HG02588 (cell line): Measurements from ENCODE around the gene CDAN1.
A peak's percentile ranks its signal among the peaks of the same experiment; 100 is the strongest.
"Not testable (repeated sequence)": the region's sequence is repeated elsewhere in the genome, so short reads cannot be mapped to it uniquely, and the experiment has no call there.

Experiments
- ATAC-seq: cut with Tn5 transposase; IDR thresholded peaks from one replicate; pipeline ENCODE4 v1.9.1; 2021; ENCODE audit warnings: mild to moderate bottlenecking, moderate library complexity; ENCODE audit not compliant: unreplicated experiment

The CDAN1 gene

GRCh38 chr15:42710662-42711061, 26.3 kb downstream of the CDAN1 start:
- ATAC-seq: no peak

GRCh38 chr15:42707873-42708544, 28.9 kb downstream of the CDAN1 start:
- ATAC-seq: no peak

- no peak for ATAC-seq
Measured at GRCh38 chr15:42707068-42707467, 29.9 kb downstream of the CDAN1 start.

GRCh38 chr15:42705336-42705735, 31.6 kb downstream of the CDAN1 start:
- ATAC-seq: no peak

GRCh38 chr15:42704492-42704926, 32.4 kb downstream of the CDAN1 start:
- peak; percentile 69 for ATAC-seq

- ATAC-seq: no peak
Measured at GRCh38 chr15:42696626-42697025, 40.3 kb downstream of the CDAN1 start.

GRCh38 chr15:42695527-42696071, 41.3 kb downstream of the CDAN1 start:
- ATAC-seq: no peak

GRCh38 chr15:42694398-42694797, 42.5 kb downstream of the CDAN1 start:
- ATAC-seq: no peak

- ATAC-seq: no peak
Measured at GRCh38 chr15:42693942-42694341, 43.0 kb downstream of the CDAN1 start.

- no peak for ATAC-seq
Measured at GRCh38 chr15:42693496-42693895, 43.4 kb downstream of the CDAN1 start.

GRCh38 chr15:42692997-42693396, 43.9 kb downstream of the CDAN1 start:
- no peak for ATAC-seq

GRCh38 chr15:42692536-42692935, 44.4 kb downstream of the CDAN1 start:
- ATAC-seq: no peak

- ATAC-seq: no peak
Measured at GRCh38 chr15:42691770-42692169, 45.2 kb downstream of the CDAN1 start.

GRCh38 chr15:42691308-42691707, 45.6 kb downstream of the CDAN1 start:
- no peak for ATAC-seq

- ATAC-seq: no peak
Measured at GRCh38 chr15:42688301-42688700, 48.6 kb downstream of the CDAN1 start.

- ATAC-seq: no peak
Measured at GRCh38 chr15:42687740-42688139, 49.2 kb downstream of the CDAN1 start.

GRCh38 chr15:42686281-42686680, 50.6 kb downstream of the CDAN1 start:
- ATAC-seq: no peak

- no peak for ATAC-seq
Measured at GRCh38 chr15:42681119-42681518, 55.8 kb downstream of the CDAN1 start.

- ATAC-seq: not testable (repeated sequence)
Measured at GRCh38 chr15:42680142-42680482, 56.8 kb downstream of the CDAN1 start.

- no peak for ATAC-seq
Measured at GRCh38 chr15:42679285-42680141, 57.4 kb downstream of the CDAN1 start.

GRCh38 chr15:42675021-42675420, 61.9 kb downstream of the CDAN1 start:
- no peak for ATAC-seq

- ATAC-seq: no peak
Measured at GRCh38 chr15:42674472-42674871, 62.5 kb downstream of the CDAN1 start.
